ENCODE results near the gene COX8A.

The COX8A gene

GRCh38 chr11:64021757-64022093 lies 47.3 kb downstream of the COX8A start:
- DNase-seq (ENCODE audit: low read depth): no peak

GRCh38 chr11:64022125-64022784 lies 47.8 kb downstream of the COX8A start:
- no peak for DNase-seq (ENCODE audit: low read depth)

DNA sequence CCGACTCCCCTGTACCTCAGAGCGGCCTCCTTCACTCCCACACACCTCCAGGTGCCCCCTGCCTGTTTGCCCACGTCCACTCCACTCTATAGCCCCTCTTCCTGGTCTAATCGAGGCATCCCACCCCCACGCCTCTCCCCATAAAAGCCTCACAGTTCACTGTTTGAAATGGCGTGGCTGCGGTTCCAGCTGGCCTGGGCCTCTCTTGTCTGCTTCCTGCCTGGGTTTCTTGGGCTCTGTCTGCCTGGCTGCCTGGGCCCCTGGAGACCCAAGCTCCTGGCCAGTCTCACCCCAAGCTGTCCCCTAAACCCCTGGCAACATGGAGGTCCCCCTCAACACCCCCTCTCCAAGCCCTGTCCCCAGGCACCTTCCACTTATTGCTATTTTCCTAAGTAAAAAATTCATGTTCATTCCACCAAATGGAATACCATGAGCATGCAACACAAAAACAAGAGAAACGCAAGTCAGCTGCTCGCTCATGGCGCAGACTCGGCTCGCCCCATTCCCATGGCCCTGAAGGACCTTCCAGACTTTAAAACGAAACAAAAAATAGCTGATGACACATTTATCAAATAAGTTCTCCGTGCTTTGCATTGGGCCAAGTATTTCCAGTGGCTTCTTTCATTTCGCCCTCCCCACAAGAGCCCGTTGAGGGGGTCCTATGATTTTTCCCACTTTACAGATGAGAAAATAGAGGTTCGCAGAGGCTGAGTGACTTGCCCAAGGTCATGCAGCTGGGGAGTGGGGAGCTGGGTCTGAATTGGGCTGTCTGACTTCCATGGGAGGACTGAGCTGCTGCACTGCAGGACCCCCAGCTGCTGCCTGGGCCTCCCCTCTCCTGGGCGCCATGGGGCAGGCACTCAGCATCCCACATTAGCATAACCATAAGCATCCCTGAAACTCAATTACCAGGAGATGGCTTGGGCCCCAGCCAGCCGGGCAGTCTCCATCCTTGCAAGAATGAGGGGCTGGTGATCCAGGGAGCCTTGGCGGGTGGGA lies 49.6 kb downstream of the COX8A start:
- DNase-seq (ENCODE audit: low read depth): no peak

- no peak for DNase-seq (ENCODE audit: low read depth)
Measured at GRCh38 chr11:64025205-64025604, 50.8 kb downstream of the COX8A start.
